ENCODE results near the gene SPNS3. TPM values are rescaled to one million over a fixed set of nuclear protein-coding genes. Genes with fewer than 3 reads are reported as not detected.

The SPNS3 gene
- polyA plus RNA-seq, 1 donor (not counting 4 experiments of a cell fraction or from before 2014, with no cell fraction given), result not detected

DNA sequence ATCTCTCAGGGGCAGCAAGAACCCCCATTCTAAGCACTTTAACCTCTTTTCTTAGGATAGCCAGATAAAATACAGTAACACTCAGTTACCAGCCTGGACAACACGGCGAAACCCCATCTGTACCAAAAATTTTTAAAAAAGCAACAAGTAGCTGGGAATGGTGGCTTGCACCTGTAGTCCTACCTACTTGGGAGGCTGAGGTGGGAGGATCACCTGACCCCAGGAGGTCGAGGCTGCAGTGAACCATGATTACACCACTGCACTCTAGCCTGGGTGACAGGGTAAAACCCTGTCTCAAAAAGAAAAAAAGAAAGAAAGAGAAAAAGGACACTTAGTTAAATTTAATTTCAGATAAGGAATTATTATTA lies 38.6 kb upstream of the SPNS3 start:
- no peaks in the 10 kb centered on the region for H3K27me3 ChIP-seq (ENCODE audit: control insufficient read depth, extremely low read depth, insufficient read depth, low read length)
- FAIRE-seq, result no peak
- H3K36me3 ChIP-seq (ENCODE audit: control insufficient read depth in 2 of 2, extremely low read depth in 1 of 2, insufficient read depth in 2 of 2, low read length in 2 of 2), result no peaks in the 10 kb centered on the region
- H3K4me1 ChIP-seq (ENCODE audit: control insufficient read depth, extremely low read depth, insufficient read depth, low read length), result peaks cover 46% of the 10 kb centered on the region
- no peaks in the 10 kb centered on the region for H3K79me2 ChIP-seq (ENCODE audit: control insufficient read depth, insufficient read depth, low read length)
- no peaks in the 10 kb centered on the region for H3K9me1 ChIP-seq (ENCODE audit: control insufficient read depth, extremely low read depth, insufficient read depth, low read length)
- no peak overlapping the region for H3K4me3 ChIP-seq (ENCODE audit: control insufficient read depth in 2 of 3, extremely low read depth in 1 of 3, insufficient read depth in 2 of 3, low read depth in 1 of 3, low read length in 3 of 3)
- no peaks in the 10 kb centered on the region for H4K20me1 ChIP-seq (ENCODE audit: control insufficient read depth, extremely low read depth, insufficient read depth, low read length)
- TF ChIP-seq EZH2 (IDR thresholded peaks at IDR 0.05; ENCODE audit: low read length), result no peak
- TF ChIP-seq, protein P1, sequence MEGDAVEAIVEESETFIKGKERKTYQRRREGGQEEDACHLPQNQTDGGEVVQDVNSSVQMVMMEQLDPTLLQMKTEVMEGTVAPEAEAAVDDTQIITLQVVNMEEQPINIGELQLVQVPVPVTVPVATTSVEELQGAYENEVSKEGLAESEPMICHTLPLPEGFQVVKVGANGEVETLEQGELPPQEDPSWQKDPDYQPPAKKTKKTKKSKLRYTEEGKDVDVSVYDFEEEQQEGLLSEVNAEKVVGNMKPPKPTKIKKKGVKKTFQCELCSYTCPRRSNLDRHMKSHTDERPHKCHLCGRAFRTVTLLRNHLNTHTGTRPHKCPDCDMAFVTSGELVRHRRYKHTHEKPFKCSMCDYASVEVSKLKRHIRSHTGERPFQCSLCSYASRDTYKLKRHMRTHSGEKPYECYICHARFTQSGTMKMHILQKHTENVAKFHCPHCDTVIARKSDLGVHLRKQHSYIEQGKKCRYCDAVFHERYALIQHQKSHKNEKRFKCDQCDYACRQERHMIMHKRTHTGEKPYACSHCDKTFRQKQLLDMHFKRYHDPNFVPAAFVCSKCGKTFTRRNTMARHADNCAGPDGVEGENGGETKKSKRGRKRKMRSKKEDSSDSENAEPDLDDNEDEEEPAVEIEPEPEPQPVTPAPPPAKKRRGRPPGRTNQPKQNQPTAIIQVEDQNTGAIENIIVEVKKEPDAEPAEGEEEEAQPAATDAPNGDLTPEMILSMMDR (optimal IDR thresholded peaks at IDR 0.05 in 1 of 3, IDR thresholded peaks at IDR 0.05 in 1 of 3, conservative IDR thresholded peaks at IDR 0.05 in 1 of 3; ENCODE audit: extremely low read depth in 1 of 3, insufficient read depth in 2 of 3, low read length in 3 of 3), result no peak
- H3K9ac ChIP-seq (ENCODE audit: control insufficient read depth, extremely low read depth, insufficient read depth, low read length), result no peak overlapping the region
- H2AFZ ChIP-seq (ENCODE audit: control insufficient read depth, low read length), result no peak overlapping the region
- no peak overlapping the region for H3K4me2 ChIP-seq (ENCODE audit: control insufficient read depth, extremely low read depth, insufficient read depth, low read depth, low read length)
- dilution Hi-C loops (cut with MboI; ENCODE audit: extremely low pct_ligation_motif_present, low sequenced_read_pairs), result no loop called here
- H3K27ac ChIP-seq (ENCODE audit: control insufficient read depth, insufficient read depth, low read length), result peak overlapping the region; percentile 85
- DNase-seq (ENCODE audit: low read depth, low spot score), result no peak
- H3K9me3 ChIP-seq (ENCODE audit: control insufficient read depth, low read depth, low read length), result no peaks in the 10 kb centered on the region

DNA sequence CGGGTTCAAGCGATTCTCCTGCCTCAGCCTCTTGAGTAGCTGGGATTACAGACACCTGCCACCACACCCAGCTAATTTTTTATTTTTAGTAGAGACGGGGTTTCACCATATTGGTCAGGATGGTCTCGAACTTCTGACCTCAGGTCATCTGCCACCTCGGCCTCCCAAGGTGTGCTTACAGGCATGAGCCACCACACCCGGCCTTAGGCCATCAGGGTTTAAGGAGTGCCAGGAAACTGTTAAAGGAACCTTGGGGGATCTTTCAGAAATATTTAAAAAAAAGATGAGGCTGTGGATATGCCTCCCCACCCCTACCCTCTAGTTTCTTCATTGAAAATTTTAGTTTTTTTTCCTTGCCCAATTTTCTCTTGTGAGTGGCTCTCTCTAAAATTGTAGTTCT lies 35.9 kb upstream of the SPNS3 start:
- Histone ChIP-seq H3K79me2 (ENCODE audit: control insufficient read depth, insufficient read depth, low read length) (no peaks in the 10 kb centered on the region), H3K4me3 (ENCODE audit: control insufficient read depth in 2 of 3, extremely low read depth in 1 of 3, insufficient read depth in 2 of 3, low read depth in 1 of 3, low read length in 3 of 3) (no peak overlapping the region), H2AFZ (ENCODE audit: control insufficient read depth, low read length) (no peak overlapping the region), H3K9me3 (ENCODE audit: control insufficient read depth, low read depth, low read length) (no peaks in the 10 kb centered on the region), H3K27ac (ENCODE audit: control insufficient read depth, insufficient read depth, low read length) (no peak overlapping the region), H4K20me1 (ENCODE audit: control insufficient read depth, extremely low read depth, insufficient read depth, low read length) (no peaks in the 10 kb centered on the region), H3K4me1 (ENCODE audit: control insufficient read depth, extremely low read depth, insufficient read depth, low read length) (peaks cover 38% of the 10 kb centered on the region), H3K9ac (ENCODE audit: control insufficient read depth, extremely low read depth, insufficient read depth, low read length) (no peak overlapping the region), H3K4me2 (ENCODE audit: control insufficient read depth, extremely low read depth, insufficient read depth, low read depth, low read length) (no peak overlapping the region), H3K9me1 (ENCODE audit: control insufficient read depth, extremely low read depth, insufficient read depth, low read length) (no peaks in the 10 kb centered on the region), H3K36me3 (ENCODE audit: control insufficient read depth in 2 of 2, extremely low read depth in 1 of 2, insufficient read depth in 2 of 2, low read length in 2 of 2) (no peaks in the 10 kb centered on the region), H3K27me3 (ENCODE audit: control insufficient read depth, extremely low read depth, insufficient read depth, low read length) (no peaks in the 10 kb centered on the region)
- dilution Hi-C loops (cut with MboI; ENCODE audit: extremely low pct_ligation_motif_present, low sequenced_read_pairs), result no loop called here
- DNase-seq (ENCODE audit: low read depth, low spot score) (no peak), FAIRE-seq (no peak)
- TF ChIP-seq, protein P1 (optimal IDR thresholded peaks at IDR 0.05 in 1 of 3, IDR thresholded peaks at IDR 0.05 in 1 of 3, conservative IDR thresholded peaks at IDR 0.05 in 1 of 3; ENCODE audit: extremely low read depth in 1 of 3, insufficient read depth in 2 of 3, low read length in 3 of 3), result no peak
- TF ChIP-seq EZH2 (IDR thresholded peaks at IDR 0.05; ENCODE audit: low read length), result no peak
